DMS53 treated with DMSO at 0.1 percent for 48 hours (cell line): ENCODE data around the gene NFASC.

Source experiments
- DNase-seq: peaks from one replicate; lab custom pipeline; 2025; ENCODE audit not compliant: unreplicated experiment; lab: John Stamatoyannopoulos, UW

NFASC gene

DNA sequence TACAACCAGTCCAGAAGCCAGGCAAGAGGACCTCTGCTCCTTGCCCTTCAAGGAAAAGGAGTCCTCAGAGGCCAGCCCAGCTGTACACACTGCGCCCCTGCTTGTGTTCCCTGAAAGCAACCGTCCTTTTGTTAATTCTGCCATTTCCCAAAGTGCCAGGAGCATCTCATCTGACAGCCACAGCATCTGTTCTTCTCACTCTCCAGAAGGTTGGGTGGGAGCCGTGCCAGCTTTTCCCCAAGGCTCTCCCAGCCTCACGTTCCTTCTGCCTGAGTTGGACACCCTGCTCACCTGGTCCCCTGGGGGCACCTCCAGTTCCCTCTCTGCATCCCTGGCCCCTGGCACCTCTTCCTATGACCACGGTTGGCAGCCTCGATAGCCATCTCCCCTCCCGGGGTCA is 161.8 kb downstream of the NFASC start:
- DNase-seq = no peak

DNA sequence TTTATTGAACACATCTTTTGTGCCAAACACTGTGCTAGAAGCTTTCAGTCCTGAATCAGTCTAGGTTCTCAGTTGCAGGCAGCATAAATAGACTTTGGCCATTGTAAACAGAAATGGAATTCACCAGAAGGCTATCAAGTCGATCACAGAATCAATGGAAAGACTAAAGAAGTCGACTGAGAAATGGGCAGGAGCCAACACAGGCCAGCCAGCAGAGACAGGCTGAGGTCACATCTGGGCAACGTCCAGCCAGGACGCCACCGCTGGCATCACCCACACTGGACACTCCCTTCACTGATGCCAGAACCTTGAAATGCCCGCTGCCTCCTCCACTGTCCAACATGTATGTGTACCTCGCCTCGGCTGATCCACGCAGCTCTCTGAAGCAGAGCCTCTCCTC is 166.9 kb downstream of the NFASC start:
- no peak for DNase-seq

DNA sequence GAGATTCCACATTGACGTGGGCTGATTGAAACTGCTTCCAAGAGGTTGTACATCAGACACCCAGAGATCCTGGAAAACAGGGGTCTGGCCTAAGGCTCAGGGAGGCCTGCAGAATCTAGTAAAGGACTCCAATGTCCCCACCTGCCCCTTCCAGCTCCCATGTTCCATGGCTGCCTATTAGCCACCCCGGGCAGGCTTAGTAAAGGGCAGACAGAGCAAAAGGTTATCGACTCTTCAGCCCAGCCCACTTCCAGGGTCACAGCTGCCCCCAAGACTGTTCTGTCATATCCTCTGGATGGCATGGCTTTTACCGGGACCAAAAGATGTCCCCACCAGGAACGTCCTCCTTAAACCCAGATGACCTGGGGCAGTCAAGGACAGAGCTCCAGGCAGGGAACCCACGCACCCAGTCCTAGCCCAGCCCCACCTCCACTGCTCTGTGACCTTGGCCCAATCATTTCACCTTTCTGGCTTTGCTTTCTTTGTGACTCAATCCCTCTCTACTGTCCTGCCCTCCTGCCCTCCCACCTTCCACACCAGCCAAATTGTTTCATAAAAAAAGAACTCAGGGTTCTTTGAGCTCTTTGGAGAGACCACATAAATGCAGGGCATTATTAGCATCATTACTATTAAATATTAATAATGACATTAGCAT is 167.6 kb downstream of the NFASC start:
- DNase-seq = no peak

DNA sequence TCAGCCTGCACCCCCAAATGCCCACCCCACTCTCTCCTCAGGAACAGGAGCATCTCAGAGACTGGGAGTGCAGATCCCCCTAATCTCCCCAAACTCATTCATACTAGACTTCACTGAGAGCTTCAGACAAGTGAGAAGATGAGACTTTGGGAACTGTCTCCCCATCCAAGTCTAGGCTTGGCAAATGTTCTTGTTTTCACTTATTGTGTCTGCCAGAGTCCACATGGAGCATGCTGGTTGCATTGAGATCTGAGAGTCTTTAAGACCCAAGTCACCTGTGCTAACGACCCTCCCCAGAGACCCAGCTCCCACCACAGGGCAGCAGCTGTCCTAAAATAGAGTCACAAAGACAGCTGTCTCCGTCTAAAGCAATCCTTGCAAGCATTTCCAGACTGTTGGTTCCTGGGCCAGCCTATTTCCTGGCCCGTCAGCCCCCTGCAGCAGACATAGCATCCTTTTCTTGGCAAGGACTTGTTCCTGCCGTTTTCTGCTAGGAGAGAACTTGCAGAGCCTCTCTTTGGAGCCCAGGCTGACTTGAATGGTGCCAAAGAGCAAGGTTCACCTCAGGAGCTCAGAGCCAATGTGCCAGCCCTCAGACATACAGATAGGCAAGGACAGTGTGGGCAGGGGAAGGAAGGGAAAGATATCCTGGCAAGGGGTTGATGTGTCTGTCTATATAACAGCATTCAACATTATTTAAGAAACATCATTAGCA is 170.5 kb downstream of the NFASC start:
- DNase-seq = no peak

DNA sequence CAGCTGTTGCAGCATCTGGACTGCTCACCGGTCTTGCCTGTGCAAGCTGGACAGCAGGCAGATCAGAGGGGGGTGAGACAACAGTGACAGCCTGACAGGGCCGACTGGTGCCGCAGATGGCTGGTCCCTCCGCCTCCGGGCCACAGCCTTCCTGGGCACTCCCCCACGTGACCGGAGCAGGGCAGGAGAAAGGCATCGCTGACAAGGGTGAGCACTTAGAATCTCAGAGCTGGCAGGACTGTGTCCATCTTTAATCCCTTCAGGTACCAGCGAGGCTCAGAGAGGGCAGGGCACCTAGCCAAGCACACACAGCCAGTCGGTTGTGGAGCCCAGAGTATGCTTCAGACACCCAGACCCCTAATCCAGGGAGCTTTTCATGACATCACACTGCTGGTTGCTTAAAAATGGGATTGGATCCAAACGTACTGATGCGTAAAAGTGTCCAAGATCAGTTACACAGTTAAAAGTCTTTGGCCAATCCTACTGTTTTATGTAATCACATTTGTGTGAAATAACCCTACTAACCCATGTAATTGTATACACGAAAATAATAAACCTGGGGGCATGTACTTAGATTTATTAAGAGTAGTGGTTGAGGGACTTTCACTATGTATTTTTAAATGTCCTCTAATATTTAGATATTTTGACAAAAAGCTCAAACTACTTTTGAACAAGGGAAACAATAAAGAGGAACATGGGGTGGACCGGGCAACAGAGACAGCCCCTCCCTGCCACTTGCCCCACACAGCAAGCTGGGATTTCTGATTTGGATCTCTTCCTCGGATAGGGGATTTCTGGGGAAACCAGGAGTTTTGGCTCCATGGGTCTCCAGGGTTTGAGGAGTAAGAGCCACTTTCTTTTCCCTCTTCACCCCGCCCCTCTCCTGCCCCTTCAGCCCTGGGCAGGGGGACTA is 171.6 kb downstream of the NFASC start:
- DNase-seq = no peak

DNA sequence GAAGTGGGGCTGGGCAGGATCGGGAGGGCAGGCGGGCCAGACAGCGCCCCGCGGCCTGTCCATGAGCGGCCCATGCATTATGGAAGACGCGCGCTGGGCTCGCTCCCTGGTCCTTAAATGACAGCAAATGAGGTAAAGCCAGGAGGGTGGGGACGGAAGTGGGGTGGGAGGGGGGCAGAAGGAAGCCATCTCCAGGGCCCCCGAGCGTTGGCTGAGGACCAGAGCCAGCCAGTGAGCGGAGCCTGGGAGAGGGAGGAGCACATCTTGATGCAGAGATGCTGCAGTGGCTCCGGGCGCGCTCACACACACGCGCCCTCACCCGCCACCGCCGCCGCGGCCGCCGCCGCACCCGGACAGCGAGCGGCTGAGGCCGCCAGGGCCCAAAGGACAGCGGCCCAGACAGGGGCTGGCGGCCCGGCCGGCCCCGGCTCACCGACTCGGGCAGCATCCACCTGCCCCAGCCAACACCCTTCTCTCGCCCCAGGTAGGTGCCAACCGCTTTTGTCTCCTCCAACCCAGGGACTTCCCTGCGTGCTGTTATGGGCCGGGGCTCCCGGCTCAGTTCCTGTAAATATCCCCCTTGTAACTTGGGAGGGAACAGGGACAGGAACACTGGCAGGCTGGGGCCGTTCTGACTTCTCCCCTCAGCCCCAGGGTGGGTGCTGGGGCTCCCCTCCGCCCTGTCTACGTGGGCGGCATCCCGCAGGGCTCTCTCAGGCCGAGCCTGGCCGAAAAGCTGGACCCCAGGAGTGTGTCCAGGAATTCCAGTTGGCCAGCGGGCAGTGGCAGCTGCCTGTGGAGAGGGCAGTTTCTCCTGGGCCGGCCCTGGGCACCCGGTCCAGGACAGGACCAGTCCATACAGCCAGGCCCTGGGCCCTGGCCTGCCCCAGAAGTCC is 172.5 kb downstream of the NFASC start, which contains the start of gene CNTN2:
Gene CNTN2, plus strand, starts transcription at position 302 of the 896 bp plus-strand sequence. CDS start 9,974 bp downstream, outside the sequence.
- DNase-seq = no peak

DNA sequence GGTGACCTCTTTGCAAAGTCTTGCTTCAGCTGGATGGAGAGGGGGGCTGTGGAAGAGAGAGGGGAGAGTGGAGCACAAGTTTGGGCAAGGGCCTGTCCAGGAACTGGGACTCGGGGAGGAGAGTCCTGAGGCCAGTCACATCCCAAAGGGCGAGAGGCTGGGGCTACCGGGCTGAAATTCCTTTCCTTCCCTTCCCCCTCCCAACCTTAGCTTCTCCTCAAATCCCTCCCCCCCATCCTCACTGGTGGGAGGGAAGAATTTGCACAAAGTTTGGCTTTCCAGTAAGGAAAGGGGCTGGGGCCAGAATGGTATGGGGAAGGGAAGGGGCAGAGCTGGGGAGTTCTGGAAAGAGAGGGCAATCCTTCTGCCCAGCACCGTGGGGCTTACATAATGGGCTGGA is 173.2 kb downstream of the NFASC start:
- no peak for DNase-seq

DNA sequence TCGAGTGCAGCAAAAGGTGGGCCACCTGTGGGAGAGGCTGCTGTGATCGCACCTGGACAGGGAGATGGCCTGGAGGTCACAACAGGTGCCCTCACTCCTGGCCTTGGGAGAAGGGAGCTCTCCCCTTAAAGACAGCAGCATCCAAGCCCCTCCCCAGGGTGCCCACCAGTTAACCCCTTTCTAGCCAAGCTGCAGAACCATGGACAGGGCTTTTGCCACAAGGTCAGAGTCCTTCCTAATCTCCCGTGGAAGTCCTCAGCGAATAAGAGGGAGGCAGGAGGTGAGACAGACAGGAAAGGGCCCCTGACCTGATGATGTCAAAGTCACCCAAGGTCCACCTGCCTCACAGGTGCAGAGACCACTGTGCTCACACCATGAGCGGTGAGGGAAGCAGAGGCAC is 174.1 kb downstream of the NFASC start:
- DNase-seq = no peak

DNA sequence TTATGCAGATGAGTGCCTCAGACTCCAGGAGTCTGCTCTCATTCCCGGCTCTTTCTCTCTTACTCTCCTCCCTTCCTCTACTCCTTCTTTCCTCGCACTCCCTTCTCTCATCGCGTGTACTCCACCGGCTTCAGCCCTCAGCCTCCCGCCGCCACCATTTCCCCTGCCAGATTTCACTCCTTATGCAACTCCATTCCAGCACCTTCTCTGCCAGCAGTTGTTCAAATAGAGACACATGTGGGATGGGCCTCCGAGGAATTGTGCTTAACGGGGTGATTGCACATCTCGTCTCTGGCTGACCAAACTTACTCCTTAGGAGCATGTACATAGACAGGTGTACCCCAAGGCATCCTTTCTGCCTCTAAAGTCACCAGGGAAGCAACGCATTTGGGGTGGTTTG is 174.5 kb downstream of the NFASC start:
- no peak for DNase-seq

DNA sequence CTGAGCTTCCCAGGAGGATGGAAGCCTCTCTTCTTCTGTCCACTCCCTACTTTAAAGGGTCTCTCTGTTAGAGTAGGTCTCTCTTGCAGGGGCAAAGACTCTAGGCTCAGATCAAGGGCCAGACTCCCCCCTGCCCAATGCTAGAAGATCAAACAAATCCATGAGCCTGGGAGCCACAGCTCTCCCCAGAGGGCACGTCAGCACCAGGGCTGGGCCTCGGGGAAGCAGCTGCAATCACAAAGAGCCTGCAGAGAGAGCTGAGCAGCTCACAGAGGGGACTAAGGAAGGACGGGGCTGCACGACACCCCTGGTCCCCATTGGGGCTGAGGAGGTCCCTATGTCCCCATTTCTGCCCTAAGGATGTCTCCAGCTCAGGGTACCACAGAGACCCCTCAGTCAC is 176.2 kb downstream of the NFASC start:
- DNase-seq = no peak

DNA sequence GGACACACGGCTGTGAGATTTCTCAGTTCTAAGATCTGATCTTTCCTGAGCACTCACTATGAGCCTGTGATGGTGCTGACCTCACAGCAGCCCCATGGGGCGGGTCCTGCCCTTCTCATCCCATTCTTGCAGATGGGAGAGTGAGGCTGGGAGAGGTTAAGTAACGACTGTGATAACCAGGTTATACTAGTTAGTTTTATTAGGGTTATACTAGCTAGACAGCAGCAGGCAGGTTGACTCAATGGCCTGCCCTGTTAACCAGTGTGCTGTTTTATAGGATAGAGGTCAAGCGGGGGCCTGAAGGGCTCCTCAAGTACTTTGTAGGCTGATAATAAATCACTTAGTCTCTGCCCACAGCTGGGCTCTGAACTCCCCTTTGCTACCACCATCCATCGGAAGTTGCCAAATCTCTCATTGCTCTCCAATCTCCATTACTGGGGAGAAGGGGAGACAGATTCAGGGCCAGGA is 177.1 kb downstream of the NFASC start:
- no peak for DNase-seq

DNA sequence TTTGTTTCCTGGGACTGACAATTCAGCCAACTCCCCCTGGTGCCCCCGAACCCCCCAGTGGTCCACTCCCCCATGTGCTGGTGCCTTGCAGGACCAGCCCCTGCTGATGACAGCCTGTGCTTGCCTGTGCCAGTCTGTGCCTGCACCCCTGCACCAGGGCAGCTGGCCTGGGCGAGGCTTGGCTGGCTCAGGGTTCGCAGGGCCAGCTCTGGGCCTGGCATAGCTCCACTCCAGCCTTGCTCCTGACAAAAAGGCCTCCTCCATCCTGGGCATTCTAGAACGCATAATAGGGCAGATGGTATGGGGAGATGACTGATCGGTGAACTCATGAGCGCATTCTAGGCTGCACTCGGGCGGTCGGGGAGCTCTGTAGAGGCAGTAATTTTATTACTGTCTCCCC is 177.7 kb downstream of the NFASC start:
- no peak for DNase-seq

DNA sequence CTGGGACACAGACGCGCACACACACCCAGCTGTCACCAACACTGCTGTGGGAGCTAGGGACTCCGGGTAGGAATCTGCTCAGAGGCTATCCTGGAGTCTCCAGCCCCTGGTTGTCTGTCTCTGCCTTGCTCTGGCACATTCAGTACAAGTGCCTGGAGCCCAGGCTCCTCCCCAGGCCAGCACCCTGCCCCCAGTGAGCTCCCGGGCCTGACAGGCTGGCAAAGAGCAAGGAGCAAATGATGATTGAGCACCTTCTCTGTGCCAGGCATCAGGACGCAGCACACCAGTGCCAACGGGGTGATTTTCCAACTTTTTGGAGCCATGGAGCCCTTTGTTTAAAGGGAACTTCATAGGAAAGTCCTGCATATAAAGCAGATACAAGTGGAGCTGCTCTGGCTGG is 178.8 kb downstream of the NFASC start:
- no peak for DNase-seq

DNA sequence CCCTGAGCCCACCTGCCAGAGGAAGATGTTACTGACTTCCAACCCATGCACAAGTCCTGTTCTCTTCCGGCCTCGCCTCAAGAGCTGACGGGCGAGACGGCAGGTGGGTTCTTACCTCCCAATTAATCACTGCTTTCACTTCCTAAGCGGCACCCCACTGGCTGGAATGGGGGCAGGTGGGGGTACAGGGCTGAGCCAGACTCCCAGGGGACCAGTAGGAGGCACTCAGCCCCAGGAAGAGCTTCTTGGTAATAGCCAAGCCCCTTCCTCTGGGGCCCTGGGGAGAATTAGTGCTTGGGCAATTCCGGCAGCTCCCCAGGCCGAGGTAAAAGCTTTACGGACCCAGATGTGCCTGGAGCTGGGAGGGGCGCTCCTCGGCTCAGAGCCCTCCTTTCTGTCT is 182.0 kb downstream of the NFASC start:
- no peak for DNase-seq

DNA sequence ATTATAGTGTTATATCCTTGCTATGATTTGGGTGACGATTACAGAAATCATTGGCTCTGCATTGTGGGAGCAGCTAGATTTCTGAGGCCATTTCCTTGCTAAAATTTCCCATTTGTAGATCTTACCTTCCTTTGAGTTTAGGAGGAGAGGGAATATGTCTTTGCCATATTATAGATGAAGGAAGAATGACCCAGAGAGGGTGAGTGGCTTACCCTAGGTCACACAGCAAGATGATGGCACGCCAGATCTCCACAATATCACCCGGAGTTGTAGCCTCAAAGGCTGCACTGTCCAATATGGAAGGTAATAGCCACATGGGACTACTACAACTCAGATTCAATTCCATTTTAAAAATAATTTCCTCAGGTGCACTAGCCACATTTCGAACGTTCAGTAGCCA is 182.6 kb downstream of the NFASC start:
- DNase-seq = no peak

DNA sequence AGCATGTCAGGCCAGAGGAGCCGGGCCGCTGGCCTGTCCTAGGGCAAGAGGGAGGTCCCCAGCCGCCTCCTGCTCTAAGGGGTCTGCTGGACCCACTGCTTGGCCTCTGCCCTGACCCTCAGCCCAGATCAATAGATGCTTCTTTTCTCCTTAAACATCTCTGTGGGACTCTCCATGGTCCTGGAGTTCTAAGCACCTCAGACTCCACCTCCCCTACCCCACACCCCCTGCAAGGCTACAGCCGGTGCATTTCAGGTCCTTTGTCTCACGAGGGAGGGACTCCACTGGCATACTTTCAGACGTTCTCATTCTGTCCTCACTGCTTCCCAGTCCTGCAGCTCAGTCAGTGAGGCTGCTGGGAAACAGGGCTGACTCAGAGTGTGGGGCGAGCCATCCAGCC is 183.4 kb downstream of the NFASC start:
- no peak for DNase-seq

DNA sequence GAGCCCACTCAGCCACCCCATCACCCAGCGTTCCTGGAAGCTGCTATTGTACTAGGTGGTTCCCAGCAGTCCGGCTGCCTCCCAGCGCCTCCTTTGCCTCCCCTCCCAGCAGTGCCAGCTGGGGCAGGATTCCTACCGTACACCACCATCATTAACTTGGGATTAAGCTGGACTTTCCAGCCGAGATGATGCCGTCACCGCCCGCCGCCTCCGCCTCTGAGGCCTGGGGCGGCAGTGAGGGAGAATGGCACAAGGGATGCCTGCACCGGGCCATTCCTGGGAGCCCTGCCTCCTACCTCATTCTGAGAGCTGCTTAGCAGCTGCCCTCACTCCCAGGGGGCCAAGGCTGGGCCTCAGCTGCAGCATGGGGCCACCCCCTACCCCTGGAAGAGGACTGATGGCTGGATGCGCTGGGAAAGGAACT is 185.5 kb downstream of the NFASC start:
- DNase-seq = no peak

DNA sequence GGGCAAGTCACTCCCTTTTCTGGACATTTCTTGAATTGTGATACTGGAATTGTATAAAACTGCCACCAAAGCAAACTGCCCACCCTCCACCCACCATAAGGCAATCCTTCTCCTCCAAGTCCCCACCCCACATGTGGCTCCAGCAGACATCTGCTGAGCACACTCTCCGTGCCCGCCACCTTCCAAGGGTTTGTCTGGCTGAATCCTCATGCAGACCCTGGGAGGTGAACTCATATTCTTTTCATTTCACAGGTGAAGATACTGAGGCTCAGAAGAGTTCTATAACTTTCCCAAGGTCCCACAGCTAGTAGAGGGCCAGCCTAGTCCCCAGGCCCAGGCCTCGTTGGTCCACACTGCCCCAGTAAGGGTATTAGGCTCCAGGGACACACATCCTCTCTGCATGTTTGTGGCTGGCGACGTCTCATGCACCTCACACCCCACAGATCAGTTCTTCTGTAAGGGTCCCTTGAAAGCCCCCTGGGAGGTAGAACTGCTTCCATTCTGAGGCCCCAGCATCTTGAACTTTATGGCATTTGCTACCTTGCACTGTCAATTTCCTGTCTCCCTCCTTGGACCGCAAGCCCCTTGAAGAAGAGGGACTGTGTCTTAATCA is 186.4 kb downstream of the NFASC start:
- DNase-seq = no peak

DNA sequence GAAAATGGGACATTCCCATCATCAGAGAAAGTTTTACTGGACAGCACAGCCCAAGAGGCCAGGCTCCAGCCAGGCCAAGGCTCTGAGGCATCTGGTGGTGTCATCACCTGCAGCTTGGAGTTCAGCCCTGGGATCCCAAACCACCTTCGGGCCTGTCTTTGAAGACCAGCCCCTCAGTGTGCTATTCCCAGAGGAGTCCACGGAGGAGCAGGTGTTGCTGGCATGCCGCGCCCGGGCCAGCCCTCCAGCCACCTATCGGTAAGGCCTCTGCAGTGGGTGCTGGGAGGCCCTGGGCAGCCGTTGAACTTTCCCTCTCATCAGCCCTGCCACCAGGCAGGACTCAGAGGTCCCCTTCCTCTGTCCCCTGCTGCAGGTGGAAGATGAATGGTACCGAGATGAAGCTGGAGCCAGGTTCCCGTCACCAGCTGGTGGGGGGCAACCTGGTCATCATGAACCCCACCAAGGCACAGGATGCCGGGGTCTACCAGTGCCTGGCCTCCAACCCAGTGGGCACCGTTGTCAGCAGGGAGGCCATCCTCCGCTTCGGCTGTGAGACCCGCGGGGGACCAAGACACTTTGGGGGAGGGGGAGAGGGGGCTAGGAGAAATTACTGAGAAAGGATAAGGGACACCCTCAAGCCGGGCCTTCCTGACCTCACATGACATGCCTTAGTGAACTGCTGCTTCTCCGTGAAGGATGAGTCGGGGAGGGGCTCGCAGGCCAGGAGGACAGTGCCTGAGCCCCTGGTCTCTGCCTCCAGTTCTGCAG is 187.3 kb downstream of the NFASC start:
- no peak for DNase-seq
